ENCODE measurements around the gene ENDOD1.

DNA sequence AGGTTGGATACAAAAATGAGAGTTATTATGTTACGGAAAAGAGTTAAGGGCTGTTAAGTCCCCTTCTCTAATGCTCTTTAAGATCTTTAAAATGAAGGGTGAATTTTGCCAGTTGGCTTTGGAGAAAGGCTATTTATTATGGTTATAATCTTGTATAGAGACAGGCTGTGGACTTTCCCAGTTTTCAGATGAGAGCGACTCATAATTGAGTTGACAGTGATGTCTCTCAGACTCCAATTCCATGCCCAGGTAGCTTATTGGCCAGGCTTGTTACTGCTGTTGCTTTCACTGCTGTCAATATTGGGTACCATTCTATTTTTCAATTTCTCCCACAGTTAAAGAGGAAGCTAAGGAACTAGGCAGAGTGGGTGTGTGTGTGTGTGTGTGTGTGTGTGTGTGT, 13.1 kb downstream of the ENDOD1 start:
- no peak for TF ChIP-seq EZH2 (IDR thresholded peaks at IDR 0.05; ENCODE audit: insufficient read depth, low read length)
- TF ChIP-seq, protein P1, sequence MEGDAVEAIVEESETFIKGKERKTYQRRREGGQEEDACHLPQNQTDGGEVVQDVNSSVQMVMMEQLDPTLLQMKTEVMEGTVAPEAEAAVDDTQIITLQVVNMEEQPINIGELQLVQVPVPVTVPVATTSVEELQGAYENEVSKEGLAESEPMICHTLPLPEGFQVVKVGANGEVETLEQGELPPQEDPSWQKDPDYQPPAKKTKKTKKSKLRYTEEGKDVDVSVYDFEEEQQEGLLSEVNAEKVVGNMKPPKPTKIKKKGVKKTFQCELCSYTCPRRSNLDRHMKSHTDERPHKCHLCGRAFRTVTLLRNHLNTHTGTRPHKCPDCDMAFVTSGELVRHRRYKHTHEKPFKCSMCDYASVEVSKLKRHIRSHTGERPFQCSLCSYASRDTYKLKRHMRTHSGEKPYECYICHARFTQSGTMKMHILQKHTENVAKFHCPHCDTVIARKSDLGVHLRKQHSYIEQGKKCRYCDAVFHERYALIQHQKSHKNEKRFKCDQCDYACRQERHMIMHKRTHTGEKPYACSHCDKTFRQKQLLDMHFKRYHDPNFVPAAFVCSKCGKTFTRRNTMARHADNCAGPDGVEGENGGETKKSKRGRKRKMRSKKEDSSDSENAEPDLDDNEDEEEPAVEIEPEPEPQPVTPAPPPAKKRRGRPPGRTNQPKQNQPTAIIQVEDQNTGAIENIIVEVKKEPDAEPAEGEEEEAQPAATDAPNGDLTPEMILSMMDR (IDR thresholded peaks at IDR 0.05; ENCODE audit: insufficient read depth, low read depth, low read length), result no peak

All from astrocyte (in vitro differentiated cells and primary cell).